Liver (tissue), 3 donors: ENCODE measurements around the gene RNF157.

Experiments
- HNF4G ChIP-seq: IDR thresholded peaks from 2 replicates; pipeline ENCODE4 v1.6.1; 2016; ENCODE audit warnings: antibody characterized with exemption
- JUND ChIP-seq, 2 donors: IDR thresholded peaks; 2 replicates each; pipeline ENCODE4 v1.6.1; 2016; ENCODE audit warnings: antibody characterized with exemption in 2 of 2
- MAX ChIP-seq: IDR thresholded peaks from 2 replicates; pipeline ENCODE4 v1.6.1; 2016; ENCODE audit warnings: antibody characterized with exemption
- NR2F2 ChIP-seq: IDR thresholded peaks from 2 replicates; pipeline ENCODE4 v1.6.1; 2016; ENCODE audit warnings: antibody characterized with exemption
- ZBTB33 ChIP-seq: IDR thresholded peaks from 2 replicates; pipeline ENCODE4 v1.6.1; 2016; ENCODE audit warnings: antibody characterized with exemption
- TF ChIP-seq, protein P1 (sequence below): fragments of 150-350 bp; IDR thresholded peaks from 2 replicates; pipeline ENCODE4 v1.5.1; 2017; ENCODE audit warnings: improper control_type of control experiment, low read depth, low read length; ENCODE audit not compliant: missing input control
- donor health status: healthy.
- donor health status: healthy.

DNA sequence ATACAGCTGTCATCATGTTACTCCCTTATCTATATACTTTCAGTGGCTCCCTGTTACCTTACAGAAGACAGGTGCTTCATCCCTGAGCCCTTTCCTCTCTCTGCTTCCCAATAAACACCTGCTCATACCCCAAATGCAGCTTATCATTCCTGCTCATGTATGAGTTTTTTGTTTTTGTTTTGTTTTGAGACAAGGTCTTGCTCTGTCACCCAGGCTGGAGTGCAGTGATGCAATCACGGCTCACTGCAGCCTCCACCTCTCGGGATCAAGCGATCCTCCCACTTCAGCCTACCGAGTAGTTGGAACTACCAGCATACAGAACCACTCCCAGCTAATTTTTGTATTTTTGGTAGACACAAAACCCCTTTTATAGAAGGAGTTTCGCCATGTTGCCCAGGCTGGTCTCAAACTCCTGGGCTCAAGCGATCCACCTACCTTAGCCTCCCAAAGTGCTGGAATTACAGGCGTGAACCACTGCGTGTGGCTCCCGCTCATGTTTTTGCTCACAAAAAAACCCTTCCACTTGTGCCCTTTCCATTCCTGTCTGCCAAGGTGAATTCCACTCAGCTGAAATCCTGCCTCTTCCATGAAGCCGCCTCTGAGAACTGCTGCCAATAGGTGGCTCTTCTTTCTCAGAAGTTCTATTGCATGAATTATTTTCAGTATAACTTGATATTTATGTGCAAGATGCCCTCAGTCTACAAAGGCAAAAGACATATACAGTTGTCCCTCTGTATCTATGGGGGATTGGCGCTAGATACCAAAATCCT lies 7.9 kb upstream of the RNF157 start:
- TF ChIP-seq, protein P1, sequence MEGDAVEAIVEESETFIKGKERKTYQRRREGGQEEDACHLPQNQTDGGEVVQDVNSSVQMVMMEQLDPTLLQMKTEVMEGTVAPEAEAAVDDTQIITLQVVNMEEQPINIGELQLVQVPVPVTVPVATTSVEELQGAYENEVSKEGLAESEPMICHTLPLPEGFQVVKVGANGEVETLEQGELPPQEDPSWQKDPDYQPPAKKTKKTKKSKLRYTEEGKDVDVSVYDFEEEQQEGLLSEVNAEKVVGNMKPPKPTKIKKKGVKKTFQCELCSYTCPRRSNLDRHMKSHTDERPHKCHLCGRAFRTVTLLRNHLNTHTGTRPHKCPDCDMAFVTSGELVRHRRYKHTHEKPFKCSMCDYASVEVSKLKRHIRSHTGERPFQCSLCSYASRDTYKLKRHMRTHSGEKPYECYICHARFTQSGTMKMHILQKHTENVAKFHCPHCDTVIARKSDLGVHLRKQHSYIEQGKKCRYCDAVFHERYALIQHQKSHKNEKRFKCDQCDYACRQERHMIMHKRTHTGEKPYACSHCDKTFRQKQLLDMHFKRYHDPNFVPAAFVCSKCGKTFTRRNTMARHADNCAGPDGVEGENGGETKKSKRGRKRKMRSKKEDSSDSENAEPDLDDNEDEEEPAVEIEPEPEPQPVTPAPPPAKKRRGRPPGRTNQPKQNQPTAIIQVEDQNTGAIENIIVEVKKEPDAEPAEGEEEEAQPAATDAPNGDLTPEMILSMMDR, result no peak
- no peak for TF ChIP-seq JUND (IDR thresholded peaks at IDR 0.05)
- no peak for TF ChIP-seq HNF4G
- TF ChIP-seq NR2F2, result no peak
- no peak for TF ChIP-seq MAX
- TF ChIP-seq ZBTB33, result no peak
